SK-N-MC (cell line): Measurements from ENCODE around the gene PLOD2.

Experiments
- DNase-seq: peaks from one replicate; pipeline ENCODE4 v3.0.0-alpha.2; 2011; ENCODE audit warnings: low read depth, low spot score
- H3K27ac ChIP-seq: fragments of 200-600 bp; sonication (generic); 2 replicates; pipeline ENCODE4 v1.5.1; 2016; ENCODE audit warnings: mixed run types
- H3K36me3 ChIP-seq: fragments of 200-600 bp; sonication (generic); 2 replicates; pipeline ENCODE4 v1.6.1; 2017; ENCODE audit warnings: antibody characterized with exemption, low read length, mixed read lengths; ENCODE audit not compliant: insufficient read depth
- H3K4me3 ChIP-seq: fragments of 200-600 bp; sonication (generic); 2 replicates; pipeline ENCODE4 v1.5.1; 2016
- H3K9ac ChIP-seq: fragments of 200-600 bp; sonication (generic); 2 replicates; pipeline ENCODE4 v1.8.0; 2017; ENCODE audit warnings: mixed run types, mixed read lengths; ENCODE audit not compliant: insufficient read length
- H3K9me3 ChIP-seq: fragments of 200-600 bp; sonication (generic); 2 replicates; pipeline ENCODE4 v1.6.1; 2017; ENCODE audit warnings: low read depth, mild to moderate bottlenecking, antibody characterized with exemption, low read length, moderate library complexity, mixed read lengths
- EZH2 ChIP-seq: fragments of 200-600 bp; sonication (generic); IDR thresholded peaks from one replicate; pipeline ENCODE4 v1.6.1; 2017; ENCODE audit warnings: antibody characterized with exemption
- FOXP2 ChIP-seq: optimal IDR thresholded peaks from 2 replicates; pipeline ENCODE3; 2011; ENCODE audit warnings: mild to moderate bottlenecking, moderate library complexity; ENCODE audit not compliant: insufficient read depth; ENCODE audit errors: extremely low read length, control extremely low read depth
- POLR2AphosphoS5 ChIP-seq: IDR thresholded peaks from 2 replicates; pipeline ENCODE4 v1.6.1; 2012; ENCODE audit warnings: mild to moderate bottlenecking, low read depth, low read length, borderline replicate concordance

Gene PLOD2

GRCh38 chr3:146091397-146091796 lies 69.6 kb downstream of the PLOD2 start:
- DNase-seq: no peak
- no peak overlapping the region for H3K4me3 ChIP-seq
- no peak overlapping the region for H3K27ac ChIP-seq
- no peak for TF ChIP-seq EZH2
- TF ChIP-seq POLR2AphosphoS5: no peak
- no peak for TF ChIP-seq FOXP2
- no peaks in the 10 kb centered on the region for H3K36me3 ChIP-seq
- no peak overlapping the region for H3K9ac ChIP-seq
- no peaks in the 10 kb centered on the region for H3K9me3 ChIP-seq

GRCh38 chr3:146090521-146090920 lies 70.5 kb downstream of the PLOD2 start:
- no peaks in the 10 kb centered on the region for H3K9me3 ChIP-seq
- no peak for TF ChIP-seq POLR2AphosphoS5
- TF ChIP-seq EZH2: no peak
- no peak for TF ChIP-seq FOXP2

DNA sequence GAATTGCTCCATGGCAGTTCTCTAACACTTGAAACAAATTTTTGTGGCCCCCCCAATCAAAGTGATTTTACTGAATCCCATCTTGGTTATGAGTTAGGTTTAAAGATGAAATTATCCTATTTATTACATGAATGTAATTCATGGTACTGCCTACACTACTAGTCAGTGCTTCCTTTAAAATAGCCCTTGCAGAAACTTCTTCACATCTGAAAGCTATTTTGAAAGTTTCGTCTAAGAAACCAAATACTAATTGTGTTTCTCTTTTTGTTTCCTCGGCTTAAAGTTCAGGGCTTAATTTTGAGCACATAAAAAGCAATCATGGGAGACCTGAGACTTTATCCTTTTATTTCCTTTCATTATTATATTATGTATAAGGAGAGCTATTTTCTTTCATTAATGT lies 72.1 kb downstream of the PLOD2 start:
- Histone ChIP-seq H3K9me3 (no peaks in the 10 kb centered on the region), H3K9ac (no peak overlapping the region), H3K4me3 (no peak overlapping the region), H3K36me3 (no peaks in the 10 kb centered on the region), H3K27ac (no peak overlapping the region)
- DNase-seq: no peak
- TF ChIP-seq EZH2 (no peak), FOXP2 (no peak), POLR2AphosphoS5 (no peak)

More at GRCh38 chr3:146090521-146090920, 70.5 kb downstream of the PLOD2 start:
- H3K27ac ChIP-seq: no peak overlapping the region
- no peak for DNase-seq
- H3K36me3 ChIP-seq: no peaks in the 10 kb centered on the region
- no peak overlapping the region for H3K9ac ChIP-seq
- no peak overlapping the region for H3K4me3 ChIP-seq

- H3K27ac ChIP-seq: no peak overlapping the region
- DNase-seq: no peak
- no peak overlapping the region for H3K9ac ChIP-seq
- no peaks in the 10 kb centered on the region for H3K9me3 ChIP-seq
- TF ChIP-seq POLR2AphosphoS5 (no peak), EZH2 (no peak), FOXP2 (no peak)
- no peaks in the 10 kb centered on the region for H3K36me3 ChIP-seq
- H3K4me3 ChIP-seq: no peak overlapping the region
These were observed 73.9 kb downstream of the PLOD2 start for GRCh38 chr3:146087116-146087515.

DNA sequence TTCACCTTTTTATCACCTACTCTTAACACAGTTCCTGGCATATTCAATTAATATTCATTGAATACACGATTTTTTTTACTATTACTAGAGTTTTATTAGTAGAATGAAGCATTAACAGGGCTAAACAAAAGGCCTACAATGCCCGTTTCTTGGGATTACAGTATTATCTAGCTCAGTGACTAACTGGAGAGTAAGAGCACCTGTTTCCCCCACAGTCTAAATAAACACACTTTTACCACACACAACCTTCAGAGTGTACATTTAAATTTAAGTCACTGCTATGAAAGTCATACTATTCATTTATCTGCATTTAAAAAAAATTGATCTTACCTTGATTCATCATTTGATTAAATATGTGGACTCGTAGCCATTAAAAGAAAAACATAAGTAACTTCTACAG lies 74.8 kb downstream of the PLOD2 start:
- Histone ChIP-seq H3K36me3 (no peaks in the 10 kb centered on the region), H3K4me3 (no peak overlapping the region), H3K27ac (no peak overlapping the region), H3K9ac (no peak overlapping the region), H3K9me3 (no peaks in the 10 kb centered on the region)
- DNase-seq: no peak
- TF ChIP-seq EZH2: no peak
- no peak for TF ChIP-seq POLR2AphosphoS5
- no peak for TF ChIP-seq FOXP2

- TF ChIP-seq EZH2: no peak
- no peak for TF ChIP-seq FOXP2
- TF ChIP-seq POLR2AphosphoS5: no peak
- H3K4me3 ChIP-seq: no peak overlapping the region
- H3K27ac ChIP-seq: no peak overlapping the region
- no peak for DNase-seq
- H3K9ac ChIP-seq: no peak overlapping the region
- no peaks in the 10 kb centered on the region for H3K36me3 ChIP-seq
- no peaks in the 10 kb centered on the region for H3K9me3 ChIP-seq
These were observed 75.3 kb downstream of the PLOD2 start for GRCh38 chr3:146085678-146086077.

- Histone ChIP-seq H3K4me3 (no peak overlapping the region), H3K9me3 (no peaks in the 10 kb centered on the region), H3K9ac (no peak overlapping the region), H3K36me3 (peaks cover 10% of the 10 kb centered on the region), H3K27ac (no peak overlapping the region)
- DNase-seq: no peak
- TF ChIP-seq EZH2 (no peak), POLR2AphosphoS5 (no peak), FOXP2 (no peak)
These were observed 80.4 kb downstream of the PLOD2 start for GRCh38 chr3:146080578-146080977.

DNA sequence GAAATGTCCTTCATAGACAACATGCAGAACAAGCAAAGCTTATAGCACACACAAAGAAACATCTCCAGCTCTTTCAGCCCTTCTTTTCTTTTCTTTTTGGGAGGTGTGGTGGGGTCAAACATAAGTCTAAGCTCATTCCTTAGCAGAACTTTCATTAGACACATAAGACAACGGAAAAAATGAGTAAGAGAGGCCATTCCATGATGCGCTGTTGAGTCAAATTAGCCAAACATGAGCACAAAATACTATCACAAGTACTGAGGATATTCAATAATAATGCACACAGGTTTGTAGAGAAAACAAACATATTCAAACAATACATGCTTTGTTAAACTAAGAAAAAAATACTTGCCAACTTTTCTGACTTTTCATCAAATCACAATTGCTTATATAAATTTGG lies 83.0 kb downstream of the PLOD2 start:
- no peak for TF ChIP-seq POLR2AphosphoS5
- no peak for TF ChIP-seq FOXP2
- TF ChIP-seq EZH2: no peak
- DNase-seq: no peak
- Histone ChIP-seq H3K4me3 (no peak overlapping the region), H3K9ac (no peak overlapping the region), H3K36me3 (peaks cover 10% of the 10 kb centered on the region), H3K27ac (no peak overlapping the region), H3K9me3 (no peaks in the 10 kb centered on the region)

DNA sequence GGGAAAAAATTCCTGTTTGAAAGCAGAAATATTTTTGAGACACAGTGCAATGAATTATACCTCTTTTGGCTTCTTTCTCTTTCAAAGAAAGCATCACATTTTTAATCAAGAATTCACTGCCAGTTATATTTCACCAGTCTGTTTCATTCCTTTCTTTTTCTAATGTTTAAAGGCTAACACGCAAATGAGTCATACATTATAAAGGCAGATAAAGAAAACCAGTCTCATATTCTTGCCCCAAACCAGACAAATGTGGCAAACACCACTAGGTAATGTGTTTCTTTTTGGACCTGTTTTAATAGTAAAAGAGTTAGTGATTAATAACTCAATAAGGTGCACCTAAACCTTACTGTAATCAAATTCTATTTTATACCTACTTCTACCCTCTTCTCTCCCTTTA lies 83.8 kb downstream of the PLOD2 start:
- no peak overlapping the region for H3K4me3 ChIP-seq
- TF ChIP-seq FOXP2 (no peak), EZH2 (no peak), POLR2AphosphoS5 (no peak)
- H3K36me3 ChIP-seq: peaks cover 10% of the 10 kb centered on the region
- no peak for DNase-seq
- H3K9ac ChIP-seq: no peak overlapping the region
- no peak overlapping the region for H3K27ac ChIP-seq
- H3K9me3 ChIP-seq: no peaks in the 10 kb centered on the region
